GM21825 (cell line): ENCODE data around the gene MAL.
A peak's percentile ranks its signal among the peaks of the same experiment; 100 is the strongest.

Experiments used
- ATAC-seq: cut with Tn5 transposase; IDR thresholded peaks from one replicate; pipeline ENCODE4 v1.9.1; 2021; ENCODE audit warnings: mild to moderate bottlenecking, moderate library complexity; ENCODE audit not compliant: unreplicated experiment

MAL gene

DNA sequence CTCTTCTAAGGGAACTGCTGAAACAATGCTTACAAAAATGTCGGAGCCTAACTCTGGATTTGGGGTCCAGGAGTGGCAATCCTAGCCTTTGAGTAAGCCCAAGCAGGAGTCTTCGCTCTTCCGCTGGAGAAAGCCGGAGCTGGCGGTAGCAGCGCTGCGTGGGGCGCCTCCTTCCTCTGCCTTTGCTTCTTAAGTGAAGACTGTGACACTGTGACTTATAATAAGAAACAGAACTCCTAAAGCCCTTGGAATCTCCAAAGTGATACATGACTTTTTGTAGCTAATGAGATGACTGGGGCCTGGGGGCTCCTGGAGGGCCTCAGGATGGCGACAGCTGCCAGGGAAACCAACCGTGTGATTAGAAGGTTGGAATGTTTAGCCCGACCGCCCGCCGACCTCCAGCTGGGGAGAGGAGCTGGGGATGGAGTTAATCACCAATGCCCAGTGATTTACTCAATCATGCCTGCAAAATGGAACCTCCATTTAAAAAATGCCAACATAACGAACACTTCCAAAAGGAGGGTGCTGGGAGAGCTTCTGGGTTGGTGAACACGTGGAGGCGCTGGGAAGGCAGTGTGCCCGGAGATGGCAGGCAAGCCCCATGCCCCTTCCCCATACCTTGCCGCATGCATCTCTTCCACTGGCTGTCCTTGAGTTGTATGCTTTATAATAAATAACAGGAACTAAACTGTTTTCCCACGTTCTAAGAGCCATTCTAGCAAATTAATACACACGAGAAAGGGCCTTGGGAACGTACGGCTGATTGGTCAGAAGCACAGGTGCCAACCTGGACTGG lies 29.0 kb upstream of the MAL start:
- ATAC-seq = no peak

DNA sequence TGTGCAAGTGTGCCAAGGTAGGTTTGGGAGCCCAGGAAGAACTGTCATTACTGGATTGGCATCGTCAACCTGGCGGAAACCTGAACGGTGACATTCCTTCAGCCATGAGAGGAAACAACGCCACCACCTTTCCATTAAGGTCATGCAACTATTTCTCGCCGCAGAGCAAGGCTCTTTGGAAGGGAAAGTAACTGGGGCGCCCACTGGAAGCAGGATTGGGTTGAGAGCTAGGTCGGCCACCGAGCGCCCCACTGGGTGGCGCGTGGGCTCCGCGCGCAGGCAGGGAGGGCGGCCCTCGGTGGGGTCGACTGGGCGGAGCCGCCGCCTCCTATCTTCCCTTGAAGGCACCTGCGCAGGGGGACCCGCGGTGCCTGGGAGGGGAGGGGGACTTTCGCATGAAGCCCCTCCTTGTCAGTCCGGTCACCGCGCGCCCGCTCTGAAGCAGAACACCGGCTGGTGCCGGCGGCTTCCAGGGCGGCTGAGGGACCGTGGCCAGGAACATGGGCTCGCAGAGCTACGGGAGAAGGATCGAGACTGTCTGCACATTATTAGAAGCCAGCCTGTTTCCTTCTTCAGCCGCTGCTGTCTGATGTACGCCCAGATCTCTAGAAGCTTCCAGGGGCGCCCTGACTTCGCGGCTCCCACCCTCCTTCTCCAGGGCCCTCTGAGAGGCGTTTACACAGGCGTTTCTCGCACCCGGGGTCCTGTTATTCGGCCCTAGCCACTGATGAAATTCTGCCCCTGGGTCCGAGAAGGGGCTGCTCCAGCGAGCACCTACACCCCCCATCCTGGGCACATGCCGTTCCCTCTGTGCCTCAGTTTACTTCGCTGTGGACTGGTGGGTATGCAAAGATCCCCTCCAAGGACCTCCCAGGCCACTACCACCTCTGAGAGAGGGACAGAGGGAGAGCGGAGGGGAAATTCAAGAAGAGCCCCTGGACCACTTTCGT lies 27.3 kb upstream of the MAL start:
- ATAC-seq = no peak

- ATAC-seq = no peak
Measured at GRCh38 chr2:94999431-94999883, 26.1 kb upstream of the MAL start.

- ATAC-seq = no peak
Measured at GRCh38 chr2:95001051-95001562, 24.4 kb upstream of the MAL start.

DNA sequence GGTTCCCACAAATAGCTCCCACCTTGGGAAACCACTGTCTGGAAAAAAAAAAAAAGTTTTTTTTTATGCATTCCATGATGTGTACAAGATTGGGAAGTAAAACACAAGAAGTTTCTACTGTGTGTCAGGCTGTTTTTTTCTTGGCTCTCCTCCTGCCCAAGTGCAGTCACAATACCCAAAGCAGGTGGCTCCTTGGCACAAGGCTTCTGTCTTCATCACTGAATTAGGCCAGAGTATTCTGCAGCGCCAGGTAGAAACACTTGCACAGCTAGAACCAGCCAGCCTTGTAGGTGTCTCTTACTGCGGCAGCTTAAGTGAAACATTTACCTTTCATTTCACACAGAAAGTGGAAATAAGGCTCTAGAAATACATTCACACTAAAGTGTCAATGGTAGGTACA lies 23.8 kb upstream of the MAL start:
- no peak for ATAC-seq

- ATAC-seq = no peak
Measured at GRCh38 chr2:95002498-95002897, 23.0 kb upstream of the MAL start.

GRCh38 chr2:95004287-95004686 lies 21.2 kb upstream of the MAL start:
- no peak for ATAC-seq

DNA sequence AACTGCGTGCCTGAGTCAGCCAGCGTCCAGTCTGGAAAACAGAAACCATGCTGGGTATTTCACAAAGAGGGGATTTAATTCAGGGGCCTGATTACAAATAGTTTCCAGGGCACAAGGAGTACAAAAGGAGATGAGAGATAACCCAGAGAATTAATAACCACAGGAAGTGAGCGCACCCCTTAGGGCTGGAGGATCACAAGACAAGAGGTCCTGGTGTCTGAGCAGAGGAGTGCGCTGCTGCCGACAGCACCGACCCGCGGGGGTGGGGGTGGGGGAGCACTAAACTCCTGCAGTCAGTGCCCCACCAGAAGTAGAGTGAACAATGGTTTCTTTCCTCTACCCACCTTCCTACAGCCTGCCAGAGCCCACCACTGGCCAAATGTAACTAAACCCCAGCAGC lies 20.8 kb upstream of the MAL start:
- ATAC-seq = no peak

DNA sequence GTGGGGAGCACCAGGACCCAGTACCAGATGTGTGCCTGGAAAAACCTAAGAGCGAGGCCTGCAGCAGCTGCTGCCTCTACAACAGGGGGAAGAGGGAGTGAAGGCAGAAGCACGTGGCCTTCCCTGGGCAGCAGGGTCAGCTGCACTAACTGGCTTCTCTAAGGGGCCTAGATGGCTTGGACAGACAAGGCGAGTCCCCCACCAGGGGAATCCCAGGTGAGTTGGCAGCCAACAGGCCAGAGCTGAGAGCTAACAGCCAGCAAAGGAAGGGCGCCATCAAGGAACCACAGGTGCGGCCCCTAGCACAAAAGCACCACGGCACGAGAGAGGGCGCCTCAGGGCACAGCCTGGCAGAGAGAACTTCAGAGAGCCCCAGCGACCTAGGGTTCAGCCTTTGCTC lies 19.8 kb upstream of the MAL start:
- no peak for ATAC-seq

DNA sequence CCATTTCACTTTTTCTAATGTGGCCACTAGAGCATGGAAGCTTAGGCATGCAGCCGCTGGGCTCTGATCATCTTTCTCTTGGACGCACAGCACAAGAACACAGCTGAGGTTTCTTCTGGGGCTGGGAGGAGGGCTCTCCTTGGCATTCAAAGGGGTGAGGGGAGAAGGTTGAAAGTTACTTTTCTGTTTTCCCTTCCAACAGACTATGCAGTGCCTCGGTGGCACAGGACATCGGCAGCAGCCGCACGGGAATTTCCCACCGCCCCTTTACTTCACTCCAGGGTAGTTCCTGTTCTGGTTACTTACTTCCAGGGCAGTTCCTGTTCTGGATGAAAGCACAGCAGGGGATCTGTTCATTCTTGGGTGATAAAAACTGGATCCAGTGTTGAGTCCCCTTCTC lies 18.9 kb upstream of the MAL start:
- no peak for ATAC-seq

DNA sequence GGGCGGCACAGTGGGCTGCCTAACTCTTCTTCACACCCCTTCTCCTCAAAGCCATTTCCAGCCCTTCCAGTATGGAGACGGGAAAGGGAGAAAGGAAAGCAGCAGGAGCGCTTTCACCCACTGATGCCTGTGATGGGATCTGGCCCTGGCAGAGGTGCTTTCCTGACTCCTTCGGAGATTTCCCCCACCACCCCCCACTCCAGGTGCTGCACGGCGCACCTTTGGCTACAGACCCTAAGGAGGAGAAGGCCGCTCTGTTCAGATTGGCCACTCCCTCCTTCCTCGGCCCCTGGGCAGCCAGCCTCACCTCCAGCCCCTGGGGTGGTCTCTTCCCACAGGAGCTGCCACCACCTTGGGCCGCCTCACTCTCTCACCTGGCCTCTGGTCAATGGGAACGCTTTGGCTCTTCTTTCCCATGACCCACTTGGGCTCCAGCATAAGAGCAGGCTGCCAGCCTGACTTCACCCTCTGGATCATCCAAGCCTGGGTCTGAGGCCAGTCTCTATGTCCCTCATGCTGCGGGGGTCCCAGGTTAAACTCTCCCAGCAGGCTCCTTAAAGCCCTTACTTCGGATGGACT lies 18.4 kb upstream of the MAL start:
- no peak for ATAC-seq

GRCh38 chr2:95007822-95008221 lies 17.7 kb upstream of the MAL start:
- ATAC-seq = no peak

DNA sequence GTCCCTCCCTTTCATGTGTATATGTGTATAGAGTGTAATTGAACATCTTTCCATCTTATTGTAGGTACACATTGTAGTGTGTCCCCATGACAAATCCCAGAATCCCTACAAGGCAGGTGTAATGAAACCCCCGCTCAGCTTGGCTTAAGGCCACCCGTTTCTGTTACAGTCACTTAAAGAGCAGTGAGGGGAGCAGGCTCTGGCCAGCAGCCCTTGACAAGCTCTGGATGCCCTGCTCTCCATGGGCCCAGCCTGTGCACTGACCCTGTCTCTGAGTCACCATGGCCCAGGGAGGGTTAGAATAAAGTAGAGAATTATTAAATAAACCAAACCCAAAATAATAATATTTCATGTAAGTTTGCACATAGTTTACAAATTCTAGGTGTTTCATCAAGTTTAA lies 17.2 kb upstream of the MAL start:
- no peak for ATAC-seq

DNA sequence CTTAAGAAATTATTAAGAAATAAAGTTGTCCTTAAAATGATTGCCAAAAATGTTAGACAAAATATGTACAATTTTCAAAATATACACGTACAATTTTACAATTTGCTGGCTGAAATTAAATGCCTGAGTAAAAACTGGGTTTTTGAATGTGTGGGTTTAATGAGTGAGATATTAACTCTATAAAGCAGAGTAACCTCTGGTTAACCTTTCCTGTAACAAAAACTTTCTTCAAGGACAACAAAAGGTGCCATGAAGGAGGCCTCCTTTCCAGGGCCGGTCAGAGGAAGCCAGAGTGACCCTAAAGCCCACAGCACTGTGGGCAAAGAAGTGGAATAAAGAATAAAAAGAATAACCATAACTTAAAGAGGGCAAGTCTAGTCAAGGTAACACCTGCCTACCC lies 16.5 kb upstream of the MAL start:
- no peak for ATAC-seq

DNA sequence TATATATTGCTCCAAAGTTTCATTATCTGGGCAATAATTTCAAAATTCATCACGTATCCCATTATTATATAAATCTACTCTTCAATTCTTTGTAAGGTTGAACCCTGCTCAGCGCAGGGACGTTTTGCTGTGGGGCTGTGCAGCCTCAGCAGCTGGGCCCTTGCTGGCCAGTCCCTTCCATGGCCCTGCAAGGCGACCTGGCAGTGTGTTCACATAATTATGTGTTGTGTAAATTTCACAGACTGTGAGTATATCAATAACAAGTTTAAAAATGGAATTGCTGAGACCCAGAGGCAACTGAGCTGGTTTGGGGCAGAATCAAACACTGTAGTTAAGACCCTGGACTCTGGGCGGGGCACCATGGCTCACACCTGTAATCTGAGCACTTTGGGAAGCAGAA lies 16.1 kb upstream of the MAL start:
- no peak for ATAC-seq

- no peak for ATAC-seq
Measured at GRCh38 chr2:95010126-95010525, 15.4 kb upstream of the MAL start.

DNA sequence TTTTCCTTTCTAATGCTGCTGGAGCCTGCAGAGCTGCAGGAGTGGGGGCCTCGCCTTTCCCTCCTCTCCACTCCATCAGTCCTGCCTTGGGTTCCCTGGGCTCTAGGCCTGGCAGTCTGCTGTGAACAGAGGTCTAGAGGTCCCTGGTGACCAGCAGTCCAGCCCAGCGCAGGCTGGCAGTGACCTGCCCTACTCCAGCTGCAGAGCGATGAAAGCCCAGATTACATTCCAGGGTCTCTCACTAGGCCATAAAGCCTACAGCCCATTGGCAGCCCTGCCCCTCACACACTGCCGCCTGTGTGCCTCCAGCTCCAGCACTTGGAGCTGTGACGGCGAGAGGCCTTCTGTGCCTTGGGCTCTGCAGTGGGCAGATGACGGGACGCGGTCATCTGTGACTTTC lies 14.8 kb upstream of the MAL start:
- no peak for ATAC-seq

DNA sequence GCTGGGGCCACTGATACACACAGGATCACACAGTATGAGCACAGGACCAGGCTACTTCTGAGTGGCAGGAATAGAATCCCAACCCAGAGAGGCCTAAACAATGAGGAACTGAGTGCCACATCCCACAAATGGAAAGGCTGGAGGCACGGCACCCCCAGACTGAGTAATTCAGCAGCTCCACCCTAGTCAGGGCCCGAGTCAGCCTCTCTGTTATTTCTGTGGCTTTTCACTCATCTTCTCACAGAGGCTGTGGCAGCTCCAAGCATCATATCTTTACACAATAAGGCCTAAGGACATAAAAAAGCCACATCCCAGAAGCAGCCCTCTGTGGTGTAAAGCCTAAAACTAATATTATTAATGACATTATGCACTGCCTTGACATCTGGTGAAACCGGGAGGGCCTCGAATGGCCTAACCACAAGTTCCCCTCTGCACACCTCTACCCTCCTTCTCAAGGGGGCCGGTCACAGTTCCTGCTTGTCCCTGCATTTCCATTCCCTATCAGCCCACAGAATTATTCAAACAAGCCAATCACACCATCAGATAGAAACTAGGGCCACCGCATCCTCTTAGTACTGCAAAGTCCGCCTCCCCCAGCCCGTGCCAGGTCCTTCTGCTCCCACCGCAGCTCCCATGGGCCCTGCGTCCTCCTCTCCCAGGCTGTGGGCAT lies 12.5 kb upstream of the MAL start:
- ATAC-seq = peak; percentile 82

GRCh38 chr2:95013726-95014125 lies 11.8 kb upstream of the MAL start:
- no peak for ATAC-seq

- no peak for ATAC-seq
Measured at GRCh38 chr2:95014126-95014708, 11.3 kb upstream of the MAL start.
